ENCODE measurements around the gene NEDD4L.

GRCh38 chr18:58228176-58228575, 184.2 kb downstream of the NEDD4L start:
- TF ChIP-seq CTCF (IDR thresholded peaks at IDR 0.05) (no peak), POLR2AphosphoS5 (IDR thresholded peaks at IDR 0.05) (no peak)
